Tibial artery (tissue), 4 donors: Measurements from ENCODE around the gene PCNT.

Experiments
- DNase-seq, 2 donors: peaks; one replicate each; pipeline ENCODE4 v3.0.0-alpha.2; 2019
- H3K27ac ChIP-seq, 2 donors: fragments of 200-600 bp; sonication (generic) in 1 of 2; 1 replicate in 1 of 2; 2 replicates in 1 of 2; pipeline ENCODE4 v1.5.1; 2018 to 2019; ENCODE audit warnings: mild to moderate bottlenecking in 1 of 2
- H3K27me3 ChIP-seq, 2 donors: fragments of 200-600 bp; sonication (generic) in 1 of 2; one replicate each; pipeline versions ENCODE4 v1.5.1 to v1.6.0; 2016 to 2019
- H3K36me3 ChIP-seq, 3 donors: fragments of 200-600 bp; sonication (generic) in 2 of 3; one replicate each; pipeline ENCODE4 v1.5.1; 2016 to 2019; ENCODE audit warnings: mild to moderate bottlenecking in 2 of 3
- H3K4me1 ChIP-seq, 4 donors: fragments of 200-600 bp; sonication (generic) in 2 of 4; 1 replicate in 3 of 4; 2 replicates in 1 of 4; pipeline ENCODE4 v1.5.1; 2016 to 2019
- H3K4me3 ChIP-seq, 2 donors: fragments of 200-600 bp; sonication (generic) in 1 of 2; 1 replicate in 1 of 2; 2 replicates in 1 of 2; pipeline ENCODE4 v1.5.1; 2018 to 2019; ENCODE audit warnings: mild to moderate bottlenecking in 2 of 2
- H3K9me3 ChIP-seq, 3 donors: fragments of 200-600 bp; sonication (generic) in 1 of 3; one replicate each; pipeline ENCODE4 v1.5.1; 2016 to 2019
- intact Hi-C: fragments of 100-400 bp; cut with DNase I; formaldehyde crosslinking; loops from one replicate; pipeline ENCODE4 v1.15.0; 2023; ENCODE audit warnings: low total_unique reads
- TF ChIP-seq, protein P1 (sequence below), 2 experiments: fragments of 200-600 bp in 1 of 2; fragments of 450-650 bp in 1 of 2; IDR thresholded peaks; one replicate each; pipeline ENCODE4 v1.5.1; 2017 to 2019; ENCODE audit warnings: antibody characterized with exemption in 2 of 2, mild to moderate bottlenecking in 1 of 2, moderate library complexity in 1 of 2

PCNT gene

DNA sequence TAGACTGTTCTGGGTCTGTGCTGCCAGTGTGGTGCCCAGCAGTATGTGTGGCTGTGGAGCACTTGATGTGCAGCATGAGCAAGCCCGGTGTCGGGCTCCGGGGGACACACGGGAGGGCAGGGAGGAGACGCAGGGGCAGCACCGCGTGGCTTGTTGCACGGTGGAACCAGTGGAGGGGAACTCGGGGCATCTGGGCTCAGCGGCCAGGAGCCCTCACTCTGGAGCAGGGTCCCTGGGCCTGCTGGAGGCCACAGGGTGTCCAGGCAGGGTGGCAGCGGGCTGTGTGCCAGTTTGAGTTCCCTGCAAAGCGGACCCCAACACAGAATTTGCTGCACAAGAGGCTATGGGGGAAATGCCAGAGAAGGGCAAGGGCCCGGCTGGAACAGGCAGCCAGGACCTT lies 30.6 kb downstream of the PCNT start:
- H3K9me3 ChIP-seq, result no peaks in the 10 kb centered on the region
- TF ChIP-seq, protein P1, sequence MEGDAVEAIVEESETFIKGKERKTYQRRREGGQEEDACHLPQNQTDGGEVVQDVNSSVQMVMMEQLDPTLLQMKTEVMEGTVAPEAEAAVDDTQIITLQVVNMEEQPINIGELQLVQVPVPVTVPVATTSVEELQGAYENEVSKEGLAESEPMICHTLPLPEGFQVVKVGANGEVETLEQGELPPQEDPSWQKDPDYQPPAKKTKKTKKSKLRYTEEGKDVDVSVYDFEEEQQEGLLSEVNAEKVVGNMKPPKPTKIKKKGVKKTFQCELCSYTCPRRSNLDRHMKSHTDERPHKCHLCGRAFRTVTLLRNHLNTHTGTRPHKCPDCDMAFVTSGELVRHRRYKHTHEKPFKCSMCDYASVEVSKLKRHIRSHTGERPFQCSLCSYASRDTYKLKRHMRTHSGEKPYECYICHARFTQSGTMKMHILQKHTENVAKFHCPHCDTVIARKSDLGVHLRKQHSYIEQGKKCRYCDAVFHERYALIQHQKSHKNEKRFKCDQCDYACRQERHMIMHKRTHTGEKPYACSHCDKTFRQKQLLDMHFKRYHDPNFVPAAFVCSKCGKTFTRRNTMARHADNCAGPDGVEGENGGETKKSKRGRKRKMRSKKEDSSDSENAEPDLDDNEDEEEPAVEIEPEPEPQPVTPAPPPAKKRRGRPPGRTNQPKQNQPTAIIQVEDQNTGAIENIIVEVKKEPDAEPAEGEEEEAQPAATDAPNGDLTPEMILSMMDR (IDR thresholded peaks at IDR 0.05), result no peak
- DNase-seq, result no peak
- no peak overlapping the region for H3K27ac ChIP-seq
- H3K4me3 ChIP-seq, result no peak overlapping the region
- H3K27me3 ChIP-seq, result no peaks in the 10 kb centered on the region
- intact Hi-C loops, result no loop called here
- H3K4me1 ChIP-seq, result no peaks in the 10 kb centered on the region
- H3K36me3 ChIP-seq, result peaks cover 81 to 100% (median 96%) of the 10 kb centered on the region in 3 donors

DNA sequence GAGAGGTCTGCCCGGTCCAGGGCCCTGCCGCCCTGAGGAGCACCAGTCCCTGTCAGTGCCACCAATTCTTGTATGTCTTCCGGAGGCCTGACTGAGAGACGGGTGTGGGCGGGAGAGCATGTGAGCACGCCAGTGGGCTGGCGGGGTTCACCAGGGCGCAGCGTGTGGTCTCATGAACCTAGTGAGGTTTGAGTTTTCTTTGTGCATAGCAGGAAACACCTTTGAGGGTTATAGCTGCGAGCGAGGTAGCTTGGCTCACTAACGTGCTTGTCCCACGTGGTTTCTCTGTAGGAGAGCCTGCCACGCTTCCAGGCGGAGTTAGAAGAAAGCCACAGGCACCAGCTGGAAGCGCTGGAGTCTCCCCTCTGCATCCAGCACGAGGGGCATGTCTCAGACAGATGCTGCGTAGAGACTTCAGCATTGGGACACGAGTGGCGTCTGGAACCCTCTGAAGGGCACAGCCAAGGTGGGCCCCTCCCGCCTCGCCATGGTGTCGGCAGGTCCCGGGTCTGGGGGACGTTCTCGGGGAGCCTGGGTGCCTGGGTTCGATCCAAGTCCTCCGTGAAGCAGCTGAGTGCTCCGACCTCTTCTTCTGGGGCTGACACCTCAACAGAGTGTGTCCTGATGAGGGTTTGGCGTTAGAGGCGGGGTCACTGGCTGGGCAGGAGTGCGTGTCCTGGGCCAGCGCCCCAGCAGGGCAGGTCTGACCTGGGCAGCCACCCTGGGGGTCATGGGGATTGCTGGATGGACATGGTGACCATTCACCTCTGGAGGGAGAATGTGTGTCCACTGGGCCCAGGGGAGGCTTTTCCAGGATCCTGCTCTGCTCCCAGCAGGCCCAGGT lies 31.4 kb downstream of the PCNT start:
- Histone ChIP-seq H3K27me3 (no peaks in the 10 kb centered on the region), H3K36me3 (peaks cover 72 to 100% (median 89%) of the 10 kb centered on the region in 3 donors), H3K27ac (no peak overlapping the region), H3K4me1 (no peaks in the 10 kb centered on the region), H3K9me3 (no peaks in the 10 kb centered on the region), H3K4me3 (no peak overlapping the region)
- TF ChIP-seq, protein P1 (IDR thresholded peaks at IDR 0.05), result no peak
- DNase-seq, result no peak
- intact Hi-C loops, result no loop called here

DNA sequence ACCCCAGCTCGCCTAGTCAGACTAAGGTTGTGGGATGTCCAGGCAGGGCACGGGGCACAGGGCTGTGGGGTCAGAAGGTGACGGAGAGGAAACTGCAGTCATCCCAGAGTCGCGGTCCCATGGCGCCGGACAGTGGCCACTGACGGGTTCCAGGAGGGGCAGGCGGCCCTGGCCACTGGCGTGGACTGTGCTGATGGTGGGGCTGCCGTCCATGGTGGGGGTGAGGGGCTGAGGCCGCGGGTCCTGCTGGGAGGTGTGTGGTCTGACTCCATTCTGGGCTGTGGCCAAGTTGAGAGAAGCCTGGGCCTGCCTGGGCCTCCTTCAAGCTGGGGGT lies 32.0 kb downstream of the PCNT start:
- TF ChIP-seq, protein P1 (IDR thresholded peaks at IDR 0.05), result no peak
- H3K27me3 ChIP-seq, result no peaks in the 10 kb centered on the region
- H3K27ac ChIP-seq, result no peak overlapping the region
- H3K4me3 ChIP-seq, result no peak overlapping the region
- H3K9me3 ChIP-seq, result no peaks in the 10 kb centered on the region
- H3K36me3 ChIP-seq, result peaks cover 66 to 100% (median 89%) of the 10 kb centered on the region in 3 donors
- no peaks in the 10 kb centered on the region for H3K4me1 ChIP-seq
- DNase-seq, result no peak
- intact Hi-C loops, result no loop called here

DNA sequence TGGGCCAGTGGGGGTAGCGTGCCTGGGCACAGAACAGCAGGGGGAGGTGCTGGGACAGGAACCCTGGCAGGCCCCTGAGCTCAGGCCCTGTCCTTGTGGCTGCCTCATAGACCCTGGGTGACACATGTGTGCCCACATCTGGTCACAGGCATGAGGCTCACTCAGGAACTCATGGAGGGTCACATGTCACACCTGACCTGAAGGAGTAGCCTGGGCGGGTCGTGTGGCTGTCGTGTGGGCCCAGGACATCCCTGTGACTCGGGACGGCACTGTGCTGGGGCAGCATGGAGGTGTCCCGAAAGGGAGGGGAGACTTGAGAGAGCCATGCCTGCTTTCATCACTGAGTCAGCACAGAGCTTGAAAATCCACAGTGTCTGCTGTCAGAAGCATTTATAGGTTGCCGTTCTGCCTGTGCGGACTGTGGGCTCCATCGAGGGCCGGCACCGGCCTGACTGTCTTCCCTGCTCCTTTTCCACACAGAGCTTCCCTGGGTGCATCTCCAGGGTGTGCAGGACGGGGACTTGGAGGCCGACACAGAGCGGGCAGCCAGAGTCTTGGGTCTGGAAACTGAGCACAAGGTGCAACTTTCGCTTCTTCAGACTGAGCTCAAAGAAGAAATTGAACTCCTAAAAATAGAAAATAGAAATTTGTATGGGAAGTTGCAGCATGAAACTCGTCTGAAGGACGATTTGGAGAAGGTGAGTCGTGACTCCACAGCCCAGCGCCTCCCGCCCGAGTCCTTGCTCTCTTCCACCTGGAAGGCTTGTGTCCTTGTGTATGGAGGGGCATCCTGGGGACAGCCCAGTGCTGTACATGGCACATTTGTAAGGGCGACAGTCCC lies 32.8 kb downstream of the PCNT start:
- TF ChIP-seq, protein P1 (IDR thresholded peaks at IDR 0.05), result no peak
- Histone ChIP-seq H3K4me1 (no peaks in the 10 kb centered on the region), H3K9me3 (no peaks in the 10 kb centered on the region), H3K36me3 (peaks cover 66 to 100% (median 87%) of the 10 kb centered on the region in 3 donors), H3K27me3 (no peaks in the 10 kb centered on the region), H3K27ac (no peak overlapping the region), H3K4me3 (no peak overlapping the region)
- no peak for DNase-seq
- intact Hi-C loops, result no loop called here

DNA sequence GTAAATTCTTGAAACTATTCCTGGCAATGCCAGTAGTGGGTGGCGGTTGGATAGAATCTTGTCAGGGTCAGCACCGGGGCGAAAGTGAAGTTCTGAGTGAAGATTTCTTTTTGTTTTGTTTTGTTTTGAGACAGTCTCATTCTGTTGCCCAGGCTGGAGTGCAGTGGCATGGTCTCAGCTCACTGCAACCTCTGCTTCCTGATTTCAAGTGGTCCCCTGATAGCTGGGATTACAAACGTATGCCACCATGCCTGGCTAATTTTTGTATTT lies 33.3 kb downstream of the PCNT start:
- no peaks in the 10 kb centered on the region for H3K4me1 ChIP-seq
- intact Hi-C loops, result no loop called here
- TF ChIP-seq, protein P1 (IDR thresholded peaks at IDR 0.05), result no peak
- H3K27ac ChIP-seq, result no peak overlapping the region
- no peak for DNase-seq
- no peaks in the 10 kb centered on the region for H3K27me3 ChIP-seq
- H3K4me3 ChIP-seq, result no peak overlapping the region
- no peaks in the 10 kb centered on the region for H3K9me3 ChIP-seq
- H3K36me3 ChIP-seq, result peaks cover 66 to 100% (median 87%) of the 10 kb centered on the region in 3 donors
